M059J (cell line): Measurements from ENCODE around the gene MYL3. TPM values are rescaled to one million over a fixed set of nuclear protein-coding genes. Genes with fewer than 3 reads are reported as not detected.

Source experiments
- DNase-seq: peaks from one replicate; pipeline ENCODE4 v3.0.0-alpha.2; 2012; ENCODE audit warnings: low read depth
- total RNA-seq: library from RNA; depleted of rRNA; stranded (reverse); fragments of >200 nt; shearing (Covaris generic); gene quantifications from 2 replicates; pipeline ENCODE4 v1.2.3, GENCODE V29; 2014

MYL3 gene
- total RNA-seq, 1 experiment from 2014 or later, result 2.6 TPM

DNA sequence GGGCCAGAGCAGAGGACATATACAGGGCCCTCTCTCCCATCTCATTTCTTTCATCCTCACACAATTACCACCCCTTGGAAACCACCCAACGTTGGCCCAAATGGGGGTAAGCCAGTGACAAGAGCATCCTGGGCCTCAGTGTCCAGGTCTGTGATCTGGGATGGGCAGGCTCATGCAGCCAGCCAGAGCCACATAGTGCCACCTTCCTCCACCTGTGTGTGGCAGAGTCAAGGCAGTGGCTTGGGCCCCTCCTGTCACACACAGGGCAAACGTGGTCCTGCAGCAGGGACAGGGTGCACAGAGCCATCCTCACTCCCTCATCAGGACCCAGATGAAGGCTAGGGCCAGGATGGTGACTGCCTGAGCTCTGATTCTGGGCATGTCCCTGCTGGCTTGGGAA, 2.3 kb upstream of the MYL3 start:
- DNase-seq, result no peak

- no peak for DNase-seq
These were observed 1.8 kb upstream of the MYL3 start for GRCh38 chr3:46865031-46865507.

DNA sequence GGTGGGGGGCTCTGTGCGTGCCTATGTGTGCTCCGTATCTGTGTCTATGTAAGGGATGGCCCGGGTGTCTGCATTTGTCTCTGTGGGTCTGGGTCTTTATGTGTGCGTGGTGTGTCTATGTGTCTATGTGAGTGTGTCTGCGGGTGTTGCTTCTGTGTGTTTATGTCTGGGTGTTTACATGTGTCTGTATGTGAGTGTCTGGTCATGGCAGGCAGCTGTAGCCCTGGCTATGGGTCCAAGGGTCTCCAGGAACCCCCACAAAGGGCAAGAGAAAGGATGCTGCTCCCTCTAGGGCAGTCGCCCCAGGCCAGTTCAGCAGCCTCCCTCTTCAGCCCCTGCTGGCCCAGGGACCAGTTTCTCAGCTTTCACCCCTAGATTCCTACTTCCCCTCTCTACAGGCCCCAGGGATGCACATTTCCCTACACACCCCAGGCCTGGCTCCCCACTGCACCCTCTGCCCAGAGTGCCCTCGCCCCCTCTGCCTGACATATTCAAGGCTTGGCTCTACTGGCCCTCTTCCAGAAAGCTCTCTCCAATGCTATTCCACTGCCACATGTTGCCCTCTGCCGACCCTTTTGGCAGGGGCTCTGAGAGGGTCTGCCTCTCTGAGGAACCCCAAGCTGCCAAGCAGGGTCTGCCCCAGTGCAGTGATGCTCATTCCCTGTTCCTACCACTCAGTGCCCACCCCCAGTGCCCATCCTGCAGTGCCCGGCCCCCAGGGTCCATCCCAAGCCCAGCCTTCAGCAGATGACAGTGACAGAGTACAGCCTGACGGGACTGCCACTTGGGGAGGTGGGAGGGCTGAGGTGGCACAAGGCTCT, 1.0 kb upstream of the MYL3 start:
- no peak for DNase-seq

DNA sequence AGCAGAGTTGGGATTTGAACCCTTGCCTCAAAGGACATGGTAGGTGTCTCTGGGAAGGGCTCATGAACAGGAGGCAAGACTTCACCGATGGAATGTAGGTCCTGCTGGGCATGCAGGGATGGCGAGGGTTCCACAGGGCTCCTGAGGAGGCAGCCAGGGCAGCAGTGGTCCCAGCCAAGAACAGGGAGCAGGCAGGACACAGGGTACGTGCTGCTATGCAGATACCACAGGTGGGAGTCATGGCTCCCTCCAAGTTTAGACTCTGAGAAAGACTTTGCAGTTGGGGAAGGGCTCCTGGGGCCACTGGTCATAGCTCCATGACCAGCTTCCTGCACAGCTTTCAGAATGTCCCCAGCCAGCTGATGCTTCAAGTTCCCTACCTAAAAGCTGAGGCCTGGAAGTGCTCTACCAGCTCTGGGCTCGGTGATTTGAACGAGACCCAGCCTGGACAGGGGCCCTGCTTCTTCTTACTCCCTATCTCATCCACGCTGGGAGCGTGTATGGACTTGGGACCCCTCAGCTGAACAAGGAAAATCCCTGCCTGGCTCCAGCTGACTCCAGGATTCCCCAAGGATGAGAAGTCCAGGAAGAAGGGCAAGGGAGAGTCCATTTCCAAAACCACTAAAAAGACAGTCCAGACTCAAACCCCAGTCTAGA, 747 bp downstream of the MYL3 start:
- no peak for DNase-seq

DNA sequence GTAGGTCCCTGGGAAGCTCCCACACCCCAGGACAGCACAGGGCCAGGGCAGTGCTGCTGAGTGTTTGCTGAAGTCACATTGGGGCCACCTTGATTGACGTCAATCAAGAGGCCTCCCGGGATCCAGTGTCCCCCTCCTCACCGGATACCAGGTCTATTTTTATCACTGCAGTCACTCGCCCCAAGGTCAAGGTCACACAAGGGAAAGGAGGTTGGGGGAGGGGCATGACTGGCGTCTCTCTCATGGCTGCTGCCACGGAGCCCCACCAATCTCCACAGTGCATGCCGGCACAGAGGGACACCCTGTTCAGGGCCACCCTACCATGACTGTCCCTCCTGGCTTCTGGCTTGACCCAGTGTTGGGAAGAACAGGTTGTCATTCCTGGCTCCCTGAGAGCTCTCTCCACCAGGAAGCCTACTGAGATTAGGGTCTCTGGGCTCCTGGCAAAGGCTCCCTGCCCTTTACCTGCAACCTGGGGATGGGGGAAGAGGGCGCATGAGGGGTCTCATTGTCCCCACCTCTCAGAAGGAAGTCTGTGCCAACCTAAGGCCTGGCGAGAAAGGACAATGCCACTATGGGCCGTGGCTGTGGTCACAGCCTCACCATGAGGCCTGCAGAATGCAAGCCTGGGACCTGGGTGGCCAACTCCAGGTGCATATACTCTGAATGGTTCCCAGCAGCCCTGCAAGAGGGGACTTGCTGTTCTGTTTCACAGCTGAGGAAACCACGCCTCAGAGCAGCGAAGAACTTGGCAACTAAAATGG, 1.5 kb downstream of the MYL3 start:
- DNase-seq, result no peak

DNA sequence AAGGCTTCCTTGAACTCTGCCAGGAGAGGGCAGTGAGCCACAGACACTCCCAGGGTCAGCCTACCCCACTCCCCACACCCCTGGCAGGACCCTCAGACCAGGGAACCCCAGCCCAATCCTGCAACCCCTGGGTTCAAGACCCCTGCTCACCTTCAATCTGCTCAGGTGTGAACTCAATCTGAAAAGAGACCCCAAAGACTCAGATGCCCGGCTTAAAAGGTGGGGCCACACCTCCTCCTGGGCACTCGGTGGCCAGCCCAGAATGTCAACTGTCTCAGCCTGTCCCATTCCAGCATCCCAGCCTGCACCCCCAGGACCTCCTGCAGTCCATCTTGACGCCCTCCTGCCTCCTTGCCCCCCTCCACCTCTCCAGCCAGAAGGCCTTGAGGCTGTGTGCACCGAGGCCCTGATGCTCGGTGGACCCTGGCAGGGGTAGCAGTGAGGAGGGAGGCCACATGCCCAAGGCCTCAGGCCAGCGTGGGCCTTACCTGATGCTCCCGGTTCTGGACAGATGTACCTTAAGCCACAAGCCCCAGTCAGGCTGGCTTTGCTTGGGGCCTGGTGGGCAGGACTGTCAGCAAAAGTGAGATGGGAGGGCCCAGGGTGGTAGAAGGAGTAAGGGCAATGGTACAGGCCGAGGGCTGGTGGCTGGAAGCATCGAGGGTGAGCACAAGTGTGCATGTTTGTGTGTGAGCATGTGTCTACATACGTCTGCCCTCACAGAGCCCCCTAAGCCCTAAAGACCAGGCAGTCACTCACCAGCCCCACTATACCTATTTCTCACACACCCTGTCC, 2.2 kb downstream of the MYL3 start:
- no peak for DNase-seq

GRCh38 chr3:46860017-46860809, 3.0 kb downstream of the MYL3 start:
- peak; percentile 15 for DNase-seq

DNA sequence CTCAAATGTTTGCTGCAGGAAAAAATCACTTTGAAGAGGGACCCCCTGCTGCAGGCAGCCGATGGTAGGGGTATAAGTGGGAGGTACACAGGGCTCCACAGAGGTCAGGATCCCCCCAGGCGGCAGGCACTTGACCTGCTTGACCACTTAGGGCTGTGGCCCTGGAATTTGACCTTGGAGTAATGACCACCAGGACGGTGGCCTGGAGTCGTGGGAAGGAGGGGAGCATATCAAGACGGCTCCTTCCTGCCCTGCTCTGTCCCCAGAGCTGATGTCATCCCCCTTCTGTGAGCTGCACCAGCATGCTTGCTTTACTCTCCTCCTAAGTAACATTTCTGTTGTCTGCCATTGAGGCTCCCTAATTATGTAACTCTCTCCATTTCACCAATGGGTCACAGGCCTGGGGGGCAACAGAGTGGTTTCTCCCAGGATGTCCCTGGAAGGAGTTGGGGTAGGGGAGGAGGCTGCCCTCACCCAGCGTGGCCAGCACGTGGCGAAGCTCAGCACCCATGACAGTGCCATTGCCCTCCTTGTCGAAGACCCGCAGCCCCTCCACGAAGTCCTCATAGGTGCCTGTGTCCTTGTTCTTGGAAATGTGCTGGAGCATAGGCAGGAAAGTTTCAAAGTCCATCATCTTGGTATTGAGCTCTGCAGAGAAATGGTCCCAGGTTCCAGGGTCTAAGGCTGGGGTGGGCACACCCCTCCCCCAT, 4.1 kb downstream of the MYL3 start:
- no peak for DNase-seq

DNA sequence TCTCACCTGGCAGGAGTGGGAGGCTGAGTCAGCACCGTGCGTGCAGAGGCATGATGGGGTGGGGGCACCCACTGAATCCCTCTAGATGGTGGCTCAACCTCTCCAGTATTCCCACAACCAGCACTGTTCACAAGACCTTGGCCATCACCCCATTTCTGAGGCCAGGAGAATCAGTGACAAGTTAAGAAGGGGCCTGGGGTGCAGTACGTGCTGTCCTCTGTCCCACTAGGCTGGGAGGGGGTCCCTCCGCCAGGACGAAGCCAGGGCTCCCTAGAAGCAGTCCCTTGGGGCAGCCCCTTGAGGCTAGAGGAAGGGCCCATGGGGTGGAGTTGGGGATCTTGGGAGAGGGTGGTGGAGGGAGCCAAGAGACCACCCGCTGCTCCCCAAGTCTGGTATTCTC, 4.8 kb downstream of the MYL3 start:
- no peak for DNase-seq

DNA sequence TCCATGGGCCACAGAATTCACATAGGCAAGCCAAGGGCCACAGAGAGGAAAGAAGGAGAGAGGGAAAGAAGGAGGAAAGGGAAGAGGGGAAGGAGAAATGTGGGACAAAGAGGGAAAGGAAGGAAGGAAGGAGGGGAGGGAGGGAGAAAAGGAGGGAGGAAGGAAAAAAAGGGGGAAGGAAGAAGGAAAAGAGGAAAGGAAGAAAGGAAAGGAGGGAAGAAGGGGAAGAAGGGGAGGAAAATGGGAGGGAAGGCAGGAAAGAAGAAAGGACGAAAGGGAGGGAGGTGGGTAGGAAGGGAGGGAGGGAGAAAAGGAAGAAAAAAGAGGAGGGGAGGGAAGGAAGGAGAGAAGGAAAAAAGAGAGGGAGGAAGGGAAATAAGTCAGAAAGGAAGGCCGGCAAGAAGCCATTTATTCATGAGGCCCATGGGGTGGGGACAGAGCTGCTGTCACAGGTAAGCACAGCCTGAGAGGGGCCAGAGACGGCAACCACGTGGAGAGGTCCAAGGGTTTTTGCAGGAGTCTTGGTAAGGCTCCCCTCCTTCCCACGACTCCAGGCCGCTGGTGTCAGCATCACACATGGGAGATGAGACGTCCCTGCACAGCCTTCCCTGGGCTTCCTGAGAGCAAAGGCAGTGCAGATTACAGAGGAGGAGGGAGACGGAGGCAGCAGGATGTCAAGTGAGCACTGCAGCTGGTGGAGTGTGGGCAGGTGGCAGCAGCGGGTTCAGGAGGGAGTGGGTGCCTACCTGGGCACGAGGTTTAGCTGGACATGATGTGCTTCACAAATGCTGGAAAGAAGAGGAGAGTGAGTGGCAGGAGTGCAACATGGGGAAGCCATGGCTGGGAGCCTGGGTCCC, 5.5 kb downstream of the MYL3 start:
- no peak for DNase-seq

GRCh38 chr3:46856576-46857471, 6.4 kb downstream of the MYL3 start:
- no peak for DNase-seq

- DNase-seq, result no peak
These were observed 8.7 kb downstream of the MYL3 start for GRCh38 chr3:46854555-46854991.

GRCh38 chr3:46853441-46854415, 9.5 kb downstream of the MYL3 start:
- DNase-seq, result no peak

DNA sequence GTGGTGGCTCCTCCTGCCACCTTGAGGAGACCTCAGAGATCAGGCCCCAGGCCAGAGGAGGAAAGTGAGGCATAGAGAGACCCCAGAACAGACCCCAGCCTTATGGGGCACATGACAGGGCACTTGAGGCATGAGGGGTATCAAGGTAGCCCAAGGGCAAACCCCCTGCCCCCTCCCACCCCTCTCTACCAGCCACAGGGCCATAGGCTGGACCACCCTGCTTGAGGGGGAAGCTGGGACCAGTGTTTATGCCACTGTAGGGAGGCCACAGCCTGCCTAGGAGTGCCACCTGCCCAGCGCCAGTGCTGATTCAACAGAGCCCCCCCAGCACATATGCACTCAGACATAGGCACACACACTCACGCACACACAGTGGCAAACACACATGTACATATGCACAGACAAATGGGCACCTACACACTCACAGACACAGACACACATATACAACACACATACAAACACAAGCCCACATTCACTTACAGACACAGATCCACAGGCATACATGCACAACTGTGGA, 10.3 kb downstream of the MYL3 start:
- no peak for DNase-seq

DNA sequence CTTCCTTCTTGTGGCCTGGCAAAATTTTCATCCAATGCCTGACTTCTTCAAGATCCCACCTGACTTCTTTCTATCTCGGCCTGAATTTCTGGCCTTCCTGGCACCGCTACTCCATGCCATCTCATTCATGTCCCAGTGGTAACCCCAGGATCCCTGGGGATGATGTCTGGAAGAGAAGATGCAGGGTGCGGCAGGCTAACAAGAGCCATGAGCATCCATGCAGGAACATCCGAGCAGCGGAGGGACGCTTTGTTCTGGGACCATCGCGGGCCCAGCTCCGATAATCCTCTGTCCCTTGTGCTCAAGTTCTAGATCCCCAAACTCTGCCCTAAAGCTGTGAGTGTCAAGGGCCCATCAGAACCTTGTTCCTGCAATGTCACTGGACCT, 10.9 kb downstream of the MYL3 start:
- no peak for DNase-seq
